SU-DHL-6 (cell line): Measurements from ENCODE around the gene CDH22.

Experiments used
- H2AFZ ChIP-seq: fragments of 200-600 bp; sonication (generic); 2 replicates; pipeline ENCODE4 v1.6.1; 2014; ENCODE audit warnings: low read depth, mild to moderate bottlenecking, moderate library complexity, mixed read lengths, antibody characterized with exemption, low read length; ENCODE audit not compliant: severe bottlenecking
- H3F3A ChIP-seq: fragments of 200-600 bp; shearing (Covaris generic); 2 replicates; pipeline ENCODE4 v1.6.0; 2016; ENCODE audit warnings: antibody characterized with exemption, mild to moderate bottlenecking; ENCODE audit not compliant: insufficient read depth
- H3K27ac ChIP-seq: fragments of 200-600 bp; sonication (generic); 2 replicates; pipeline ENCODE4 v1.5.1; 2016; ENCODE audit warnings: low read depth, mild to moderate bottlenecking, low read length, moderate library complexity, mixed read lengths
- H3K27me3 ChIP-seq: fragments of 200-600 bp; sonication (generic), shearing (Covaris generic); 2 replicates; pipeline ENCODE4 v1.6.0; 2014; ENCODE audit warnings: mild to moderate bottlenecking, low read length
- H3K36me3 ChIP-seq: fragments of 200-600 bp; sonication (generic); 2 replicates; pipeline ENCODE4 v1.6.1; 2014; ENCODE audit warnings: mild to moderate bottlenecking, low read length, mixed read lengths
- H3K4me2 ChIP-seq: fragments of 300-600, 200-600 bp; shearing (Covaris generic), sonication (generic); 2 replicates; pipeline ENCODE4 v1.6.0; 2014; ENCODE audit warnings: low read length, low read depth, mild to moderate bottlenecking; ENCODE audit not compliant: poor library complexity, severe bottlenecking
- H3K4me3 ChIP-seq: fragments of 200-600 bp; sonication (generic); 2 replicates; pipeline ENCODE4 v1.5.1; 2014; ENCODE audit warnings: antibody characterized with exemption, low read length, mild to moderate bottlenecking, mixed read lengths; ENCODE audit not compliant: insufficient read depth, poor library complexity, severe bottlenecking
- H3K79me2 ChIP-seq: fragments of 200-600 bp; sonication (generic); 2 replicates; pipeline ENCODE4 v1.6.1; 2014; ENCODE audit warnings: mild to moderate bottlenecking, low read length, moderate library complexity; ENCODE audit not compliant: insufficient read depth
- H3K9ac ChIP-seq: fragments of 200-600 bp; sonication (generic); 2 replicates; pipeline ENCODE4 v1.7.0; 2014; ENCODE audit warnings: mild to moderate bottlenecking, low read length
- H3K9me2 ChIP-seq: fragments of 200-600 bp; sonication (generic); replicated peaks from 2 replicates; pipeline ENCODE4 v1.6.1; 2014; ENCODE audit warnings: low read length; ENCODE audit not compliant: insufficient read depth
- H3K9me3 ChIP-seq: fragments of 200-600 bp; sonication (generic); 2 replicates; pipeline ENCODE4 v1.6.1; 2014; ENCODE audit warnings: low read length, mixed read lengths; ENCODE audit not compliant: insufficient read depth
- H4K20me1 ChIP-seq: fragments of 200-600 bp; sonication (generic); 2 replicates; pipeline ENCODE4 v1.6.1; 2014; ENCODE audit warnings: low read depth, mild to moderate bottlenecking, antibody characterized with exemption, low read length, moderate library complexity, mixed read lengths
- CTCF ChIP-seq: fragments of 200-600 bp; sonication (generic); IDR thresholded peaks from one replicate; pipeline ENCODE4 v1.5.1; 2017; ENCODE audit warnings: antibody characterized with exemption, mild to moderate bottlenecking, low read length, moderate library complexity; ENCODE audit not compliant: insufficient read depth, poor library complexity, severe bottlenecking
- EZH2phosphoT487 ChIP-seq: fragments of 200-600 bp; sonication (generic), shearing (Covaris generic); conservative IDR thresholded peaks from 2 replicates; pipeline ENCODE4 v1.6.1; 2018; ENCODE audit warnings: mild to moderate bottlenecking, antibody characterized with exemption, low read length, moderate library complexity, mixed read lengths

CDH22 gene

GRCh38 chr20:46302106-46302505, 6.2 kb downstream of the CDH22 start:
- Histone ChIP-seq H3K27ac (no peak overlapping the region), H3K4me2 (no peak overlapping the region), H3K9ac (no peak overlapping the region), H3K36me3 (no peaks in the 10 kb centered on the region), H4K20me1 (no peaks in the 10 kb centered on the region), H3K4me3 (no peak overlapping the region), H3K9me2 (no peaks in the 10 kb centered on the region), H3F3A (no peaks in the 10 kb centered on the region), H3K79me2 (no peaks in the 10 kb centered on the region), H3K27me3 (no peaks in the 10 kb centered on the region), H3K9me3 (no peaks in the 10 kb centered on the region), H2AFZ (no peak overlapping the region)
- no peak for TF ChIP-seq EZH2phosphoT487
- TF ChIP-seq CTCF: no peak

GRCh38 chr20:46300281-46300680, 8.0 kb downstream of the CDH22 start:
- Histone ChIP-seq H3K9me3 (no peaks in the 10 kb centered on the region), H4K20me1 (no peaks in the 10 kb centered on the region), H3K4me2 (no peak overlapping the region), H3K9ac (no peak overlapping the region), H3K9me2 (no peaks in the 10 kb centered on the region), H3K27ac (no peak overlapping the region), H3K36me3 (no peaks in the 10 kb centered on the region), H2AFZ (no peak overlapping the region), H3K27me3 (no peaks in the 10 kb centered on the region), H3K79me2 (no peaks in the 10 kb centered on the region), H3F3A (no peaks in the 10 kb centered on the region), H3K4me3 (no peak overlapping the region)
- no peak for TF ChIP-seq EZH2phosphoT487
- no peak for TF ChIP-seq CTCF

GRCh38 chr20:46299078-46299477, 9.2 kb downstream of the CDH22 start:
- Histone ChIP-seq H3K4me2 (no peak overlapping the region), H3K79me2 (no peaks in the 10 kb centered on the region), H3K36me3 (no peaks in the 10 kb centered on the region), H3K9me2 (no peaks in the 10 kb centered on the region), H3F3A (no peaks in the 10 kb centered on the region), H3K27ac (no peak overlapping the region), H4K20me1 (no peaks in the 10 kb centered on the region), H3K9me3 (no peaks in the 10 kb centered on the region), H3K9ac (no peak overlapping the region), H2AFZ (no peak overlapping the region), H3K4me3 (no peak overlapping the region), H3K27me3 (no peaks in the 10 kb centered on the region)
- TF ChIP-seq EZH2phosphoT487 (no peak), CTCF (no peak)
